T-cell (primary cell): ENCODE results near the gene ETS2. TPM values are rescaled to one million over a fixed set of nuclear protein-coding genes. Genes with fewer than 3 reads are reported as not detected.
"Not testable (repeated sequence)": the region's sequence is repeated elsewhere in the genome, so short reads cannot be mapped to it uniquely, and the experiment has no call there.

Experiments used
- ATAC-seq, 4 experiments: fragments of 200-7000 bp in 3 of 4; fragments of 150-1000 bp in 1 of 4; cut with Tn5 transposase; replicated peaks in 1 of 4; 1 replicate in 3 of 4; 2 replicates in 1 of 4; pipeline ENCODE4 v1.10.0; 2021; ENCODE audit warnings: moderate library complexity in 3 of 4, mild to moderate bottlenecking in 2 of 4, moderate number of reproducible peaks in 1 of 4
- CTCF ChIA-PET, 2 donors: fragments of 300-600 bp; sonication (Branson Sonifier 250); formaldehyde crosslinking; loops; one replicate each; lab custom pipeline; 2022; ENCODE audit warnings: antibody characterized with exemption in 2 of 2; lab: Charles Lee
- POLR2A ChIA-PET, 2 donors: fragments of 300-600 bp; sonication (Branson Sonifier 250); formaldehyde crosslinking; loops; one replicate each; lab custom pipeline; 2022; ENCODE audit warnings: antibody characterized with exemption in 2 of 2; lab: Charles Lee
- DNase-seq, 35 experiments: peaks; one replicate each; pipeline versions ENCODE4 v3.0.0 to v3.0.0-alpha.2; 2013 to 2023
- H3K27ac ChIP-seq: one replicate; pipeline ENCODE4 v1.5.1; 2013; ENCODE audit warnings: low read length
- H3K27me3 ChIP-seq, 2 experiments: replicated peaks in 1 of 2; 1 replicate in 1 of 2; 2 replicates in 1 of 2; pipeline versions ENCODE4 v1.6.1 to v1.7.0; 2013; ENCODE audit warnings: low read length in 1 of 2, mixed read lengths in 1 of 2; ENCODE audit not compliant: control insufficient read depth in 2 of 2, insufficient read depth in 2 of 2; ENCODE audit errors: extremely low read depth in 1 of 2
- H3K36me3 ChIP-seq, 2 donors: 1 replicate in 1 of 2; 2 replicates in 1 of 2; pipeline versions ENCODE4 v1.6.1 to v1.7.0; 2013; ENCODE audit warnings: low read length in 1 of 2; ENCODE audit not compliant: control insufficient read depth in 2 of 2, insufficient read depth in 1 of 2; ENCODE audit errors: extremely low read depth in 1 of 2
- H3K4me1 ChIP-seq, 2 experiments: 1 replicate in 1 of 2; 2 replicates in 1 of 2; pipeline versions ENCODE4 v1.6.1 to v1.7.0; 2013; ENCODE audit warnings: low read length in 2 of 2, mixed read lengths in 1 of 2; ENCODE audit not compliant: insufficient read depth in 2 of 2, control insufficient read depth in 1 of 2; ENCODE audit errors: extremely low read depth in 1 of 2
- H3K4me3 ChIP-seq, 2 donors: 1 replicate in 1 of 2; 2 replicates in 1 of 2; pipeline versions ENCODE4 v1.5.1 to v1.7.0; 2013; ENCODE audit warnings: mild to moderate bottlenecking in 2 of 2, low read length in 1 of 2, moderate library complexity in 1 of 2; ENCODE audit not compliant: control insufficient read depth in 1 of 2; ENCODE audit errors: extremely low read depth in 1 of 2
- H3K9me3 ChIP-seq: 2 replicates; pipeline ENCODE4 v1.7.0; 2013
- H3K27ac Mint-ChIP-seq, 2 donors: one replicate each; pipeline ENCODE4 v1.8.0; 2020 to 2021; ENCODE audit warnings: mild to moderate bottlenecking in 2 of 2, mixed read lengths in 2 of 2
- H3K27me3 Mint-ChIP-seq, 2 donors: one replicate each; pipeline ENCODE4 v1.8.0; 2021 to 2022; ENCODE audit warnings: mixed read lengths in 2 of 2
- H3K36me3 Mint-ChIP-seq: one replicate; pipeline ENCODE4 v1.8.0; 2021; ENCODE audit warnings: mixed read lengths
- H3K4me1 Mint-ChIP-seq, 3 donors: one replicate each; pipeline ENCODE4 v1.8.0; 2020 to 2022; ENCODE audit warnings: mixed read lengths in 3 of 3, mild to moderate bottlenecking in 1 of 3
- H3K4me3 Mint-ChIP-seq, 3 donors: one replicate each; pipeline ENCODE4 v1.8.0; 2020 to 2022; ENCODE audit warnings: mild to moderate bottlenecking in 3 of 3, mixed read lengths in 3 of 3, moderate library complexity in 3 of 3
- H3K9me3 Mint-ChIP-seq, 3 donors: one replicate each; pipeline ENCODE4 v1.8.0; 2020 to 2022; ENCODE audit warnings: mixed read lengths in 3 of 3
- WGBS: methylation state at CpG from one replicate; pipeline ENCODE4 v1.1.5; 2013; ENCODE audit warnings: missing lambda C conversion rate; ENCODE audit not compliant: insufficient coverage; 5-methylcytosine and 5-hydroxymethylcytosine counted together
- total RNA-seq, 35 experiments: library from RNA in 6 of 35; stranded (reverse) in 6 of 35; fragments of 120-200 nt in 1 of 35; gene quantifications; one replicate each; pipeline versions ENCODE4 v1.2.1 to v1.2.4 and lab custom pipeline; 2013 to 2026

ETS2 gene
- total RNA-seq, 5 donors from 2014 or later (not counting 1 experiment from before 2014, with no cell fraction given): 12.3 to 17.3 (median 16.5) TPM

DNA sequence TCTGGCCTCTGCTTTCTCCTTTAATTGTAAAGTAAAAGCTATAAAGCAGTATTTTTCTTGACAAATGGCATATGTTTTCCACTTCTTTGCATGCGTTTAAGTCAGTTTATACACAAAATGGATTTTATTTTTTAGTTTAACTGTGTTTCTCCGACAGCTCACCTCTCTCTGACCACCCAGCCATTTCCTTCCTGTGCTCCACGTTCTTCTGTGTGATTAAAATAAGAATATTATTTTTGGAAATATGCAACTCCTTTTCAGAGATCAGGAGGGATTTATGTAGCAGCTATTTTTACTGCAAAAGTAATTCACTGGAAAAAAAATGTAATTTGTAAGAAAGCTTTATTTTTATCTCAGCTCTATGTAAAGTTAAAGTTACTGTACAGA lies 18.0 kb downstream of the ETS2 start:
- H3K27me3 Mint-ChIP-seq: no peaks in the 10 kb centered on the region
- Histone ChIP-seq H3K36me3 (peaks cover 13 to 51% of the 10 kb centered on the region in 2 donors), H3K27me3 (no peaks in the 10 kb centered on the region), H3K27ac (no peak overlapping the region), H3K4me3 (no peak overlapping the region), H3K9me3 (no peaks in the 10 kb centered on the region), H3K4me1 (no peaks in the 10 kb centered on the region)
- ChIA-PET CTCF (no interaction called here), POLR2A (no interaction called here)
- H3K4me1 Mint-ChIP-seq: no peaks in the 10 kb centered on the region
- H3K36me3 Mint-ChIP-seq: peaks cover 51% of the 10 kb centered on the region
- WGBS: no CpG with 5 or more reads among the region's 3 CpGs
- H3K27ac Mint-ChIP-seq: no peak overlapping the region
- DNase-seq (no peak), ATAC-seq (no peak)
- no peak overlapping the region for H3K4me3 Mint-ChIP-seq
- H3K9me3 Mint-ChIP-seq: peaks cover 0 to 4% (median 4%) of the 10 kb centered on the region in 3 donors

DNA sequence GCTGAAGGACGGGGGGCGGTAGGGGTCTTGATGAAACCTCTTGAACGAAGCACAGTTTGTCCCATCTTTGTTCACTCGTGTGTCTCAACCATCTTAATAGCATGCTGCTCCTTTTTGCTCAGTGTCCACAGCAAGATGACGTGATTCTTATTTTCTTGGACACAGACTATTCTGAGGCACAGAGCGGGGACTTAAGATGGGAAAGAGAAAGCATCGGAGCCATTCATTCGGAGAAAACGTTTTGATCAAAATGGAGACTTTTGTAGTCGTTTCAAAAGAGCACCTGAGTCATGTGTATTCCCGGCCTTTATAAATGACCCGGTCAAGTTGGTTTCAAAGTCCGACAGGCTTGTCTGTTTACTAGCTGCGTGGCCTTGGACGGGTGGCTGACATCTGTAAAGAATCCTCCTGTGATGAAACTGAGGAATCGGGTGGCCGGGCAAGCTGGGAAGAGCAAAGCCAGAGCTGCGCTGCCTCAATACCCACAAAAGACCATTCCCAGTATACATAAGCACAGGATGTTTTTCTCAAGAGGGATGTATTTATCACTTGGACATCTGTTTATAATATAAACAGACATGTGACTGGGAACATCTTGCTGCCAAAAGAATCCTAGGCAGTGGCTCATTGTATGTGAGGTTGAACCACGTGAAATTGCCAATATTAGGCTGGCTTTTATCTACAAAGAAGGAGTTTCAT lies 18.5 kb downstream of the ETS2 start:
- H3K36me3 ChIP-seq: peaks cover 13 to 46% of the 10 kb centered on the region in 2 donors
- Mint-ChIP-seq H3K9me3 (peaks cover 0 to 4% (median 0%) of the 10 kb centered on the region in 3 donors), H3K27me3 (no peaks in the 10 kb centered on the region), H3K4me1 (no peaks in the 10 kb centered on the region), H3K36me3 (peaks cover 45% of the 10 kb centered on the region), H3K4me3 (no peak overlapping the region), H3K27ac (peak overlapping the region in 1 of 2 donors; percentile 22)
- DNase-seq (no peak), ATAC-seq (no peak)
- ChIA-PET POLR2A (no interaction called here), CTCF (no interaction called here)
- no peaks in the 10 kb centered on the region for H3K27me3 ChIP-seq
- H3K4me1 ChIP-seq: no peaks in the 10 kb centered on the region
- no peak overlapping the region for H3K27ac ChIP-seq
- 94% methylated on average over 15 of the region's 19 CpGs for WGBS
- H3K9me3 ChIP-seq: no peaks in the 10 kb centered on the region
- H3K4me3 ChIP-seq: no peak overlapping the region

DNA sequence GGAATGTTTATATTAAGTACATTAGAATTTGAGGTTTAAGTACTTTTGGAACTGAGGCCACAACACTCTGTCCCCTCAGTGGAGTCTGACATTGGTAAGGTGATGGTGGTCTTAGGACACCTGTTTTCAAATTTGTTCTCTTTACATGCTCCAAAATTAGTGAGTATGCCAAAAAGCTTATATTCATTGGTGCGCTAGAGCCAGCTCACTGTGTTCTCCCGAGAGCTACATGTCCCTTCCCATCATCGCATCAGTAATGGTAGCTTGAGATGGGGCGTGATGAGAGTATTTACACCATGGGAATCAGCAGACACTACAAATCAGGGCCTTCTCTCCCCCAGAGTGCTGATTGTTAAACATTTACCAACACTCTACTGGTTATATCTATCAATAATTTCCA lies 19.5 kb downstream of the ETS2 start:
- no peak overlapping the region for H3K27ac Mint-ChIP-seq
- peaks cover 0 to 4% (median 0%) of the 10 kb centered on the region in 3 donors for H3K9me3 Mint-ChIP-seq
- ChIA-PET POLR2A (no interaction called here), CTCF (no interaction called here)
- H3K27me3 Mint-ChIP-seq: no peaks in the 10 kb centered on the region
- DNase-seq: no peak
- H3K4me1 Mint-ChIP-seq: no peaks in the 10 kb centered on the region
- ATAC-seq: no peak
- Histone ChIP-seq H3K27me3 (no peaks in the 10 kb centered on the region), H3K4me1 (no peaks in the 10 kb centered on the region), H3K4me3 (no peak overlapping the region), H3K36me3 (peaks cover 9 to 36% of the 10 kb centered on the region in 2 donors), H3K27ac (no peak overlapping the region), H3K9me3 (no peaks in the 10 kb centered on the region)
- WGBS: no CpG with 5 or more reads among the region's 4 CpGs
- H3K36me3 Mint-ChIP-seq: peaks cover 35% of the 10 kb centered on the region
- H3K4me3 Mint-ChIP-seq: no peak overlapping the region

DNA sequence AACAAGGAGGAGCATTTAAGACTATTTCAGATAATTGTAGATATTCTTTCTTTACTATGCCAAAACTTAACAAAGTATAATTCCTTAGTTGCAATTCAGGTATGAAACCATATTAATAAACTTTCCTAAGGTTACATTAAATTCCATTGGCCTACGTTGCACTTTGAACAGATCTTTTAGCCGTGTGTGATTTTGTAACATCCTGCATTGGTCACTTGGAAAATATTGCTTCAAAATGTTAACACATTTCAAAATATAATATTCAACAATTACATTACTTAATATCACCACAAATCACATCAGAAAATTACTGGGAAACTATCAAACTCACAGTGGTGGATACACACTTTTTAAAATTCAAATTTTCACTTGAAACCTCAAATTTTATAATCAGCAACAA lies 20.2 kb downstream of the ETS2 start:
- Histone ChIP-seq H3K27ac (no peak overlapping the region), H3K27me3 (no peaks in the 10 kb centered on the region), H3K4me3 (no peak overlapping the region), H3K9me3 (no peaks in the 10 kb centered on the region), H3K36me3 (peaks cover 9 to 29% of the 10 kb centered on the region in 2 donors), H3K4me1 (peaks cover 0 to 3% of the 10 kb centered on the region in 2 experiments)
- Mint-ChIP-seq H3K4me3 (no peak overlapping the region), H3K27me3 (no peaks in the 10 kb centered on the region), H3K36me3 (peaks cover 29% of the 10 kb centered on the region), H3K9me3 (peaks cover 0 to 4% (median 0%) of the 10 kb centered on the region in 3 donors), H3K27ac (no peak overlapping the region), H3K4me1 (peaks cover 1 to 4% (median 4%) of the 10 kb centered on the region in 3 donors)
- DNase-seq: no peak
- no peak for ATAC-seq
- CTCF ChIA-PET: no interaction called here
- POLR2A ChIA-PET: no interaction called here
- WGBS: 100% methylated on average over 2 of the region's 2 CpGs

DNA sequence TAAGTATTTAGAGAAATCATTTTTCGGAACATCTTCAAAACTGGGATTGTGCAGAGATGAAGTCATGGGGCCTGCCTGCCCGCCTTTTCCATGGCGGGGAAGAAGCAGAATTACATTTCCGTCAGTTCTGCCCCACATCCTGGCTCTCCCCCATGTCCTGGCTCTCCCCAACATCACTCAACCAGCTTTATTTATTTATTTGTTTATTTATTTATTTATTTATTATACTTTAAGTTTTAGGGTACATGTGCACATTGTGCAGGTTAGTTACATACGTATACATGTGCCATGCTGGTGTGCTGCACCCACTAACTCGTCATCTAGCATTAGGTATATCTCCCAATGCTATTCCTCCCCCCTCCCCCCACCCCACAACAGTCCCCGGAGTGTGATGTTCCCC lies 22.4 kb downstream of the ETS2 start:
- H3K4me3 Mint-ChIP-seq, H3K27ac ChIP-seq, POLR2A ChIA-PET, H3K9me3 ChIP-seq, H3K27me3 ChIP-seq, H3K36me3 ChIP-seq, H3K27me3 Mint-ChIP-seq, H3K9me3 Mint-ChIP-seq, DNase-seq, CTCF ChIA-PET, H3K27ac Mint-ChIP-seq, ATAC-seq, H3K4me1 ChIP-seq, H3K4me3 ChIP-seq: not testable (repeated sequence)
- Mint-ChIP-seq H3K36me3 (peaks cover 12% of the 10 kb centered on the region), H3K4me1 (peaks cover 13 to 18% (median 16%) of the 10 kb centered on the region in 3 donors)
- WGBS: no CpG with 5 or more reads among the region's 7 CpGs

DNA sequence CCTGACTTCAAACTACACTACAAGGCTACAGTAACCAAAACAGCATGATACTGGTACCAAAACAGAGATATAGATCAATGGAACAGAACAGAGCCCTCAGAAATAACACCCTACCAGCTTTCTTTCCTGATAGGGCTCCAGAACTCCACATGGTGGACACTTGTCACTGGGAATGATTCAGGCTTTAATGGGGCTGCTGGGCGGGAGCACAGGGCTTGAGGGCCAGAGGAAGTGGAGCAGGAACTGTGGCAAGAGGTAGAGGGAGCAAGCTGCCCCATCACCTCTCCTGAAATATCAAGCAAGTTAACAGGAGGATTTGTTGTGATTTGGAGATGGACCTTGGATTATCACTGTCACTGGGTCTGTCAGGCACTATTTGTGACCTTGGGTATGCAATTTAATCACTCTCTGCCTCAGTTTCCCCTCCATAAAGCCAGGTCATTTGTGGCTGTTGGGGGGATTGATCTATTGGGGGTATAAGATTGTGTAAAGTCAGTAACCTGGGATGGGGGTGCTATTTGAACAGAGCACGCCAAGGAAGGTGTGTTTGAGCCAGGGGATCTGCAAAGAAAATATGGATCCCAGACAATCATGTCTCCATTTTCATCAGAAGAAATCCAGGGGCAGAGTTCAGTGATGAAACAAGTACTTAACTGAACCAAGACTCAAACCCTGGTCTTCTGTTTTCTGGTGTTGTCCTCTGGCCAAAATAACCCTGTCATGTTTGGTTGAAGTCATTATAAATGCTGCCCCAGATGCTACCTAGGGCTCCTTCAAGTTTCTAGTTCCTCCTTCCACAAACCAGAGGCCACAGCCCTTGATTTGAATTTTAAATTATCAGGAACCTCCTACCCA lies 25.2 kb downstream of the ETS2 start:
- Mint-ChIP-seq H3K9me3 (peaks cover 0 to 4% (median 0%) of the 10 kb centered on the region in 3 donors), H3K36me3 (no peaks in the 10 kb centered on the region), H3K4me3 (no peak overlapping the region), H3K27me3 (peaks cover 3 to 8% of the 10 kb centered on the region in 2 donors), H3K27ac (peak overlapping the region; percentile 7 to 71), H3K4me1 (peaks cover 13 to 18% (median 16%) of the 10 kb centered on the region in 3 donors)
- ChIA-PET POLR2A (no interaction called here), CTCF (interaction anchor here in 1 of 2 donors (1.2 kb wide), 1 partner anchor 96 kb away, joined by 3 read pairs; no protein-coding TSS in a partner anchor)
- Histone ChIP-seq H3K36me3 (no peaks in the 10 kb centered on the region), H3K9me3 (no peaks in the 10 kb centered on the region), H3K4me1 (peaks cover 0 to 10% of the 10 kb centered on the region in 2 experiments), H3K27ac (peak overlapping the region; percentile 43), H3K4me3 (no peak overlapping the region), H3K27me3 (no peaks in the 10 kb centered on the region)
- ATAC-seq (no peak), DNase-seq (no peak)
- WGBS: no CpG with 5 or more reads among the region's 2 CpGs
